ENCODE results near the gene LANCL2.

DNA sequence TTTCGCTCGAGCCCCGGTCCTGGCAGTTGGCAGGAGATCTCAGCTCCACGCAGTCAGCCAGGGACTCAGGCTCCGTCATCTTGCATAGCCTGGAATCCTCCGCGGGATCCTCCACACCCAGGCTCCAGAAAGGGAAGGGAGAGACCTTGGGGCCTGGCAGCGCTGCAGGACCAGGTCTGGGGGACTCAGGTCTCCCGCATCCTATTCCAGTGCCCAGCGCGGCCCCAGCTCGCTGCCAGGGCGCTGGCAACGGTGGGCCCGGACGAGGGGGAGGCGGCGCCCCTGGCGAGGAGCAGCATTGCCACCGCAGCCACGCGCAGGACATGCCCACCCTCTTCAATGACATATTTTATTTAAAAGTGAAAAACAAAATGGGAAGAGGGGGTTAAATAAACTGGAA lies 83.4 kb downstream of the LANCL2 start:
- TF ChIP-seq, protein P1, sequence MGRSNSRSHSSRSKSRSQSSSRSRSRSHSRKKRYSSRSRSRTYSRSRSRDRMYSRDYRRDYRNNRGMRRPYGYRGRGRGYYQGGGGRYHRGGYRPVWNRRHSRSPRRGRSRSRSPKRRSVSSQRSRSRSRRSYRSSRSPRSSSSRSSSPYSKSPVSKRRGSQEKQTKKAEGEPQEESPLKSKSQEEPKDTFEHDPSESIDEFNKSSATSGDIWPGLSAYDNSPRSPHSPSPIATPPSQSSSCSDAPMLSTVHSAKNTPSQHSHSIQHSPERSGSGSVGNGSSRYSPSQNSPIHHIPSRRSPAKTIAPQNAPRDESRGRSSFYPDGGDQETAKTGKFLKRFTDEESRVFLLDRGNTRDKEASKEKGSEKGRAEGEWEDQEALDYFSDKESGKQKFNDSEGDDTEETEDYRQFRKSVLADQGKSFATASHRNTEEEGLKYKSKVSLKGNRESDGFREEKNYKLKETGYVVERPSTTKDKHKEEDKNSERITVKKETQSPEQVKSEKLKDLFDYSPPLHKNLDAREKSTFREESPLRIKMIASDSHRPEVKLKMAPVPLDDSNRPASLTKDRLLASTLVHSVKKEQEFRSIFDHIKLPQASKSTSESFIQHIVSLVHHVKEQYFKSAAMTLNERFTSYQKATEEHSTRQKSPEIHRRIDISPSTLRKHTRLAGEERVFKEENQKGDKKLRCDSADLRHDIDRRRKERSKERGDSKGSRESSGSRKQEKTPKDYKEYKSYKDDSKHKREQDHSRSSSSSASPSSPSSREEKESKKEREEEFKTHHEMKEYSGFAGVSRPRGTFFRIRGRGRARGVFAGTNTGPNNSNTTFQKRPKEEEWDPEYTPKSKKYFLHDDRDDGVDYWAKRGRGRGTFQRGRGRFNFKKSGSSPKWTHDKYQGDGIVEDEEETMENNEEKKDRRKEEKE (IDR thresholded peaks at IDR 0.05; ENCODE audit: borderline replicate concordance in 1 of 2, control insufficient read depth in 1 of 2, low read depth in 2 of 2, low read length in 1 of 2), result no peak
- TF ChIP-seq CTBP1 (IDR thresholded peaks at IDR 0.05; ENCODE audit: borderline replicate concordance) (no peak), PHF8 (IDR thresholded peaks at IDR 0.05; ENCODE audit: borderline replicate concordance, low read length) (no peak), MAZ (CRISPR knock-in tag; conservative IDR thresholded peaks at IDR 0.05 in 1 of 2, IDR thresholded peaks at IDR 0.05 in 1 of 2) (no peak), RBM14 (IDR thresholded peaks at IDR 0.05; ENCODE audit: borderline replicate concordance, insufficient read depth, low read depth, low read length) (no peak), HNRNPK (IDR thresholded peaks at IDR 0.05; ENCODE audit: low read depth, low read length, poor library complexity, severe bottlenecking) (no peak), TEAD2 (tag; IDR thresholded peaks at IDR 0.05) (no peak), NFE2L1 (tag; IDR thresholded peaks at IDR 0.05; ENCODE audit: borderline replicate concordance, low read depth) (no peak), POLR2AphosphoS5 (IDR thresholded peaks at IDR 0.05; ENCODE audit: control insufficient read depth, insufficient read depth, low read depth, low read length) (no peak), FOXA1 (IDR thresholded peaks at IDR 0.05; ENCODE audit: borderline replicate concordance) (no peak), SAP30 (IDR thresholded peaks at IDR 0.05; ENCODE audit: borderline replicate concordance, insufficient read depth, low read depth, low read length, poor library complexity, severe bottlenecking) (no peak), BHLHE40 (IDR thresholded peaks at IDR 0.05; ENCODE audit: low read length) (no peak)
